Fibroblast of the aortic adventitia (primary cell): ENCODE results near the gene RTN3. TPM values are rescaled to one million over a fixed set of nuclear protein-coding genes. Genes with fewer than 3 reads are reported as not detected.
A peak's percentile ranks its signal among the peaks of the same experiment; 100 is the strongest.

Experiments used
- DNase-seq: peaks from one replicate; pipeline ENCODE4 v3.0.0-alpha.2; 2010; ENCODE audit warnings: low read depth
- H3K4me3 ChIP-seq: 2 replicates; pipeline ENCODE4 v1.5.1; 2011; ENCODE audit warnings: low read depth, mild to moderate bottlenecking, control low read depth, low read length, moderate library complexity
- CTCF ChIP-seq: IDR thresholded peaks from 2 replicates; pipeline ENCODE4 v1.5.1; 2011; ENCODE audit warnings: mild to moderate bottlenecking, low read length, control low read depth, inconsistent platforms; ENCODE audit not compliant: insufficient read depth
- total RNA-seq: library from RNA; depleted of rRNA; stranded (reverse); fragments of >200 nt; gene quantifications from 2 replicates; pipeline ENCODE4 v1.2.3, GENCODE V29; 2012; ENCODE audit warnings: low replicate concordance

Gene RTN3
- total RNA-seq, 1 donor = 151 TPM

DNA sequence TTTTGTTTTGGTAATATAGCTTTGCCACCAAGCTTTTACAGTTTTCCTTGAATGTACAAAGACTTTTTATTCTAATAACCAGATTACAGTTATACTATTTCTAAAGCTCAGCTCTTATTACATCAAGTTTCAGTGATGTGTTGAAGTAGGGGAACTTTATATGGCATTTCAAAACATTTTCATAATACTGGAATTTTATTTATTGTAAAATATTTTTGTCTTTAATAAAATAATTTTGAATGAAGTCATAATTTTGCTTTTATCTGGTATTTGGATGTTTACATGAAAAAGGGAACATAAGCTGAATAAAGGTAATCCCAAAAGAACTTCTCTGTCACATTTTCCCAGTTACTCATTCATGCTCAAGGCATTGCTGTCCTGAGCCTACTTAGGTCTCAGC is 34.7 kb downstream of the RTN3 start:
- DNase-seq = no peak
- TF ChIP-seq CTCF = no peak
- no peak overlapping the region for H3K4me3 ChIP-seq

GRCh38 chr11:63719001-63719400 is 37.7 kb downstream of the RTN3 start:
- DNase-seq = no peak
- no peak overlapping the region for H3K4me3 ChIP-seq
- TF ChIP-seq CTCF = no peak

DNA sequence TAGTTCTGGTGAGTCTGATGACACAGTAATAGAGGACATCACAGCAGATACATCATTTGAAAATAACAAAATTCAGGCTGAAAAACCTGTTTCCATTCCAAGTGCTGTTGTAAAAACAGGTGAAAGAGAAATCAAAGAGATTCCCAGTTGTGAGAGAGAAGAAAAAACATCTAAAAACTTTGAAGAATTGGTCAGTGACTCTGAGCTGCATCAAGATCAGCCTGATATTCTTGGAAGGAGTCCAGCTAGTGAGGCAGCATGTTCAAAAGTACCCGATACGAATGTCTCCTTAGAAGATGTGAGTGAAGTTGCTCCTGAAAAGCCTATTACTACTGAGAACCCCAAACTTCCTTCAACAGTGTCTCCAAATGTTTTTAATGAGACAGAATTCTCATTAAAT is 38.7 kb downstream of the RTN3 start:
- TF ChIP-seq CTCF = no peak
- H3K4me3 ChIP-seq = no peak overlapping the region
- DNase-seq = peak; percentile 65

- no peak overlapping the region for H3K4me3 ChIP-seq
- no peak for TF ChIP-seq CTCF
- no peak for DNase-seq
These were observed 39.3 kb downstream of the RTN3 start for GRCh38 chr11:63720611-63721010.

GRCh38 chr11:63729326-63729725 is 48.0 kb downstream of the RTN3 start:
- DNase-seq = no peak
- TF ChIP-seq CTCF = no peak
- H3K4me3 ChIP-seq = no peak overlapping the region

GRCh38 chr11:63736864-63737263 is 55.6 kb downstream of the RTN3 start:
- H3K4me3 ChIP-seq = no peak overlapping the region
- no peak for DNase-seq
- TF ChIP-seq CTCF = no peak

DNA sequence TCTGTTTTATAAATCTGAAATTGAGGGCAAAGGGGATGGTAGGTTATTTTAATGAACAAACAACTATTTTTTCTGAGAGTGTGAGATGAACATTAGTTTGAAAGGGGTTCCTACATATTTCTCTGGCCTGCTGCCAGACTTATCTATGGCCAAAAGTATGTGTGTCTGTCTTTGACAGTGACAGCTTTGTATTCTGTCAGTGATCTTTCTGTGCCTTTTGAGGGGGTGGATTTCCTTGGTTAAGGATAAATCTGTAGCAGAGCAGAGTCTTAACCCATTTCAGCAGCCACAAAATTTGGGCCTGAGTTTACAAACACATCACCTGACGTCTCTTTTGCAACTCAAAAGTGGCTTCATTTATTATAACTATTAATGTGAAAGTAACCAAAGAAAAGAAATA is 56.4 kb downstream of the RTN3 start:
- H3K4me3 ChIP-seq = no peak overlapping the region
- DNase-seq = no peak
- no peak for TF ChIP-seq CTCF
